Aorta (tissue), 5 donors: ENCODE data around the gene FBXO31. TPM values are rescaled to one million over a fixed set of nuclear protein-coding genes. Genes with fewer than 3 reads are reported as not detected.

Source experiments
- ATAC-seq: fragments of 200-7000 bp; cut with Tn5 transposase; one replicate; pipeline ENCODE4 v1.9.1; 2022; ENCODE audit warnings: moderate library complexity; ENCODE audit not compliant: low FRiP score
- DNase-seq, 2 donors: peaks; one replicate each; pipeline ENCODE4 v3.0.0-alpha.2; 2020
- H3K27ac ChIP-seq, 2 donors: one replicate each; pipeline ENCODE4 v1.5.1; 2013; ENCODE audit warnings: low read length in 2 of 2, mild to moderate bottlenecking in 2 of 2, moderate library complexity in 2 of 2, control low read depth in 1 of 2, inconsistent platforms in 1 of 2, low read depth in 1 of 2
- H3K27me3 ChIP-seq, 2 donors: one replicate each; pipeline ENCODE4 v1.6.1; 2013; ENCODE audit warnings: control low read depth in 1 of 2, low read length in 1 of 2, mild to moderate bottlenecking in 1 of 2, moderate library complexity in 1 of 2; ENCODE audit not compliant: insufficient read depth in 2 of 2, control insufficient read depth in 1 of 2
- H3K36me3 ChIP-seq, 2 donors: one replicate each; pipeline ENCODE4 v1.6.1; 2013; ENCODE audit warnings: control low read depth in 1 of 2, low read length in 1 of 2, mild to moderate bottlenecking in 1 of 2; ENCODE audit not compliant: insufficient read depth in 2 of 2, control insufficient read depth in 1 of 2
- H3K4me1 ChIP-seq, 2 donors: one replicate each; pipeline ENCODE4 v1.6.1; 2013; ENCODE audit warnings: low read length in 2 of 2, control low read depth in 1 of 2, mild to moderate bottlenecking in 1 of 2, moderate library complexity in 1 of 2; ENCODE audit not compliant: insufficient read depth in 2 of 2, control insufficient read depth in 1 of 2
- H3K4me3 ChIP-seq, 2 donors: one replicate each; pipeline ENCODE4 v1.5.1; 2013; ENCODE audit warnings: low read length in 2 of 2, control low read depth in 1 of 2, mild to moderate bottlenecking in 1 of 2
- H3K9me3 ChIP-seq: one replicate; pipeline ENCODE4 v1.6.1; 2013; ENCODE audit warnings: mild to moderate bottlenecking, low read length; ENCODE audit not compliant: control insufficient read depth
- WGBS, 2 donors: extraction: QIAGEN DNeasy Blood & Tissue Kit; methylation state at CpG; one replicate each; pipeline ENCODE4 v1.1.7; 2013; 5-methylcytosine and 5-hydroxymethylcytosine counted together
- intact Hi-C, 2 donors: fragments of 100-400 bp; cut with DNase I; formaldehyde crosslinking; loops; one replicate each; pipeline versions ENCODE4 v1.14.2 to v1.15.0; 2022
- long read RNA-seq, 2 donors: library from polyadenylated mRNA; unstranded; transcript quantifications; one replicate each; pipeline ENCODE4 v2.0.0, GENCODE V29; 2020 to 2021
- polyA plus RNA-seq, 2 donors: library from polyadenylated mRNA; stranded (reverse); fragments of 200-250 nt; gene quantifications; one replicate each; pipeline ENCODE4 v1.2.3, GENCODE V29; 2013
- total RNA-seq, 2 donors: library from RNA; stranded (reverse); fragmentation: NEBNext Ultra II Directional; extraction: Animal tissue kit (Norgen Biotek cat#: 25700); gene quantifications; one replicate each; pipeline ENCODE4 v1.2.1, GENCODE V29; 2021
- donor health status: healthy with polysubstance abuse.
- donor health status: Bipolar disorder and iron deficiency.
- donor health status: DM: no; HTN: no; CAD: no.
- donor health status: DM: no; HTN: no; CAD: no.
- donor health status: DM: yes; HTN: yes; CAD: no.

FBXO31 gene, protein sequence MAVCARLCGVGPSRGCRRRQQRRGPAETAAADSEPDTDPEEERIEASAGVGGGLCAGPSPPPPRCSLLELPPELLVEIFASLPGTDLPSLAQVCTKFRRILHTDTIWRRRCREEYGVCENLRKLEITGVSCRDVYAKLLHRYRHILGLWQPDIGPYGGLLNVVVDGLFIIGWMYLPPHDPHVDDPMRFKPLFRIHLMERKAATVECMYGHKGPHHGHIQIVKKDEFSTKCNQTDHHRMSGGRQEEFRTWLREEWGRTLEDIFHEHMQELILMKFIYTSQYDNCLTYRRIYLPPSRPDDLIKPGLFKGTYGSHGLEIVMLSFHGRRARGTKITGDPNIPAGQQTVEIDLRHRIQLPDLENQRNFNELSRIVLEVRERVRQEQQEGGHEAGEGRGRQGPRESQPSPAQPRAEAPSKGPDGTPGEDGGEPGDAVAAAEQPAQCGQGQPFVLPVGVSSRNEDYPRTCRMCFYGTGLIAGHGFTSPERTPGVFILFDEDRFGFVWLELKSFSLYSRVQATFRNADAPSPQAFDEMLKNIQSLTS
- total RNA-seq (10 to 100 TPM; 53.2 to 57.9 TPM), polyA plus RNA-seq (10 to 100 TPM in 1 of 2 donors, 1 to 10 TPM in 1; 6.0 to 28.9 TPM)
- long read RNA-seq, donor 1, partial matches to known transcripts, result 5 of 39 reads
- long read RNA-seq, donor 1, other reads (novel, unspliced or antisense), result 34 of 39 reads
- long read RNA-seq, donor 2, full-length matches to known transcripts, result 8 of 35 reads
- long read RNA-seq, donor 2, partial matches to known transcripts, result 5 of 35 reads
- long read RNA-seq, donor 2, other reads (novel, unspliced or antisense), result 22 of 35 reads

DNA sequence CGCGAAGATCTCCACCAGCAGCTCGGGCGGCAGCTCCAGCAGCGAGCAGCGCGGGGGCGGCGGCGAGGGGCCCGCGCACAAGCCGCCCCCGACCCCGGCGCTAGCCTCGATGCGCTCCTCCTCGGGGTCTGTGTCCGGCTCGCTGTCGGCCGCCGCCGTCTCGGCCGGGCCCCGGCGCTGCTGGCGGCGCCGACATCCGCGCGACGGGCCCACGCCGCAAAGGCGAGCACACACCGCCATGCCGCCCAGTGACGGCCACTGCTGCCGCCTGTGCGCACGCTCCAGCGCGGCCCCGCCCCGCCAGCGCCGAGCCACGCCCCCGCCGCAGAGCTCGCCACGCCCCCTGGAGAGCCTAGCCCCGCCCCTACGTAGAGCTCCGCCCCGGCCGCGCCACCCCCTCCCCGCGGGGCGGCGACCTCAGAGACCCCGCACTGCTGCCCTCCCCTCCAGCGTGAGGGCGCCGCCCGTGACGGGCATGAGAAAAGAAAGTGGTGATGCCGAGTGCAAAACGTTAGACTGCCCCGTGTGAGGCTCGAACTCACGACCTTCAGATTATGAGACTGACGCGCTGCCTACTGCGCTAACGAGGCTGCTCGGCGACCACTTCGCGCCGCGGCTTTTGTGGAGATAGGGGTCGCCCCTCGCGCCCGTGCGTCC is at the start of gene FBXO31:
FBXO31 (minus strand) TSS at position 272 of the 657 bp plus-strand sequence; CDS start at position 240, 32 bp downstream.
- DNase-seq (peak; percentile 89 to 96), ATAC-seq (peak; percentile 94)
- Histone ChIP-seq H3K9me3 (no peaks in the 10 kb centered on the region), H3K36me3 (no peaks in the 10 kb centered on the region), H3K27ac (peak within 1 kb of the TSS; percentile 51 to 85), H3K4me1 (peaks cover 0 to 6% of the 10 kb centered on the region in 2 donors), H3K4me3 (peak within 1 kb of the TSS; percentile 76 to 91), H3K27me3 (no peaks in the 10 kb centered on the region)
- intact Hi-C loops, result loop anchor here (5.0 to 10.0 kb wide), 4 partner anchors 66 to 826 kb away; partner anchors contain the start of genes C16orf95 (in 2 of the 2), FOXC2 (in 1 of the 2) and MTHFSD (in 1 of the 2)
- WGBS, 2 donors, result 0% methylated on average over 72 to 92 of the region's 92 CpGs

DNA sequence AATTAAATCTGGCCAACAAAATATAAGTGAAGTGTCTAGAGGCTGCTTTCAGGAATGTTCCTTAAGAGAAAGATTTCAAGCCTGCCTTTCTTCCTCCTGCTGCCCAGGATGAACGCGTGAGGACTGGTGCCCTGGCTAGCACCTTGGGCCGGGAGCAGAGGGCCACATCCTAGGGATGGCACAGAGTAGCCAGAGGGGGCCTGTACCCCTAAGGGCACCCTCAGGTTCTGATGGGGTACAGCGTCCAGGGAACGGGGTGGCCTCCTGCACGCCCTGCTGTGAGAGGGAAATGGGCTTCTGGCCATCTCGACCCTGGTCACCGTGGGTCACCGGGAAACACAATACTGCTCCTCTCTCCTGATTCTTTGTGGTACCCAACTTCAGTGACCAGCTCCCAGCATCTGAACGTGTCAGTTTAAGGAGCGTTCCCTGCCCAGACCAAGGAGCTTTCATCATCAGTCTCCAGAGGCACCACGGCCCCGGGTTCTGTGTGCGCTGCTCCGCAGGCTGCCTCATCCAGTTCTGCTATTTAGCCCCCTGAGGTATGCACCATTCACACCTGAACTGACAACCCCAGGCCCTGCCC is 48.8 kb upstream of the FBXO31 start:
- H3K27ac ChIP-seq, result no peak overlapping the region
- intact Hi-C loops, result no loop called here
- no peaks in the 10 kb centered on the region for H3K9me3 ChIP-seq
- no peak overlapping the region for H3K4me3 ChIP-seq
- H3K4me1 ChIP-seq, result no peaks in the 10 kb centered on the region
- H3K36me3 ChIP-seq, result peaks cover 0 to 2% of the 10 kb centered on the region in 2 donors
- WGBS, 2 donors, result 87 to 88% methylated on average over 15 of the region's 15 CpGs
- DNase-seq (no peak), ATAC-seq (no peak)
- no peaks in the 10 kb centered on the region for H3K27me3 ChIP-seq

DNA sequence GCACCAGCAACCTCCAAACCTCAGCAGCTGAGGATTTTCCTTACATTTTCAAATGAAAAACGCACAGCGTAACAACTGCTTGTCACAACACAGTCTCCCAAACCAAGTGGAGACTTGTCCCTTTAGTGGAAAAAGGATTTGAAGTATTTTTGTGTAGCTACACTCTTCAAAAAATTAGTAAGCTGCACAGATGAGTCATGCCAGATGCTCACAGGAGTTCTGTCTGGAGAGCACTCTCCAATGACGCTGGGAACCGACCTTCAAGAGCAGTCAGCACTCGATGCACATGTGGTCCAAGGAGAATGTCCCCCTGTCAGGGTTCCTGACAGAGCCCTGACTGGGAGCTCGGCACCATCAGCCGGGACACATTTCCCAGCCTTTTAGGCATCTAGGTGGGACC is 48.4 kb upstream of the FBXO31 start:
- Histone ChIP-seq H3K9me3 (no peaks in the 10 kb centered on the region), H3K27ac (no peak overlapping the region), H3K4me3 (no peak overlapping the region), H3K4me1 (no peaks in the 10 kb centered on the region), H3K27me3 (no peaks in the 10 kb centered on the region), H3K36me3 (peaks cover 0 to 2% of the 10 kb centered on the region in 2 donors)
- intact Hi-C loops, result no loop called here
- ATAC-seq, result no peak
- WGBS, 2 donors, result 72% methylated on average over 7 of the region's 7 CpGs
- DNase-seq, result no peak

DNA sequence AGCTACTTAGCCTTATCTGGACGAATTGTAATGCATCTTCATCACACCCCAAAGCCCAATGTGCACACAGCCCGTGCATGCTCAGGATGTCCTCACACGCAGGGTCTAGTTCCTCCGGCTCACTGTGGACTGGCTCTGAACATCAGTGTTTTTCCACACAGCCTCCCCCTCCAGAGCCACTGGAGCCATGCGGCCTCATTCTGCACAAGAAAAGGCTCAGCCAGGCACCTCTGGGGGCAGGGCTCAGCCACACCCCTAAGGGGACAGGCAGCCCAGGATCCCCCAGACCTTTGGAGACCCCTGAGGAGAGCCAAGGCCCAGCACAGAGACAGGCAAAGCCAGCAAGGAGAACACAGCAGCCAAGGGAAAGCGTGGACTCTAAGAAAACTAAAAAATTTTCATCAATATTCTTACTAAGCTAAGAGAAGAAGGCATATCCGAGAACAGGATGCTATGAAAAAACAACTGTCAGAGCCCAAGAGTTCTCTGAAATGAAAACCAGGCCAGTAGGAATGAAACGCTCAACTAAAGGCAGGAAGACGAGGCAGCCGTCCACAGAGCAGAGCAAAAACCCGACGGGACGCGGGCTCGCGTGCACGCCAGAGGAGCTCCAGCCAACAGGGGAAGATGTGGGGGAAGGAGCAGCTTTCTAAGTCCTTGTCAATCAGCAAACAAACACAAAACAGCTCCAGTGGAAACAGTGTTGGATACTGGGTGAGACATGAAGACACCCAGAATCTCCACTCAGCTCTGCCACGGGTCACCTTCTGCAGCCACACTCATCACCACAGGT is 43.0 kb upstream of the FBXO31 start:
- WGBS, 2 donors, result 81 to 87% methylated on average over 18 of the region's 18 CpGs
- Histone ChIP-seq H3K4me1 (no peaks in the 10 kb centered on the region), H3K27me3 (no peaks in the 10 kb centered on the region), H3K9me3 (no peaks in the 10 kb centered on the region), H3K4me3 (no peak overlapping the region), H3K36me3 (peaks cover 0 to 3% of the 10 kb centered on the region in 2 donors), H3K27ac (no peak overlapping the region)
- intact Hi-C loops, result no loop called here
- DNase-seq (no peak), ATAC-seq (no peak)

DNA sequence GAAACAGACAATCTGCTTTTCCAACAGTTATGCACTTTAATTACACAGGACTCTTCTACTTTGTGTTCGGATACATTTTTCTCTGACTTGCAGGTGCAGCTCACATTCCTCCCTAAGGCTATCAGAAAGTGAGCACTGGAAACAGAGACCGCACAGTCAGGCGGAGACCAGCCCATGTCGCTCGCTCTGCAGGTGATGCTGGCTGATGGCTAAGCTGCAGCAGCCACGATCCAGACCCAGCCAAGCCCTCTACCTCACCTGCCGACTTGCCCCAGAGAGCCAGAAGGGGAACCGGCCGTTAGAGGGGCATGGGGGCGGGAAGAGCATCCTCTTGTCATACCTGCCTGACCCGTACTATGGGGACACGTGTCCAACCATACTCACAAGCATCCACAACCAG is 42.4 kb upstream of the FBXO31 start:
- Histone ChIP-seq H3K27me3 (no peaks in the 10 kb centered on the region), H3K4me3 (no peak overlapping the region), H3K36me3 (peaks cover 0 to 3% of the 10 kb centered on the region in 2 donors), H3K27ac (no peak overlapping the region), H3K4me1 (no peaks in the 10 kb centered on the region), H3K9me3 (no peaks in the 10 kb centered on the region)
- DNase-seq, result no peak
- WGBS, 2 donors, result 90 to 91% methylated on average over 12 of the region's 12 CpGs
- ATAC-seq, result no peak
- intact Hi-C loops, result no loop called here

DNA sequence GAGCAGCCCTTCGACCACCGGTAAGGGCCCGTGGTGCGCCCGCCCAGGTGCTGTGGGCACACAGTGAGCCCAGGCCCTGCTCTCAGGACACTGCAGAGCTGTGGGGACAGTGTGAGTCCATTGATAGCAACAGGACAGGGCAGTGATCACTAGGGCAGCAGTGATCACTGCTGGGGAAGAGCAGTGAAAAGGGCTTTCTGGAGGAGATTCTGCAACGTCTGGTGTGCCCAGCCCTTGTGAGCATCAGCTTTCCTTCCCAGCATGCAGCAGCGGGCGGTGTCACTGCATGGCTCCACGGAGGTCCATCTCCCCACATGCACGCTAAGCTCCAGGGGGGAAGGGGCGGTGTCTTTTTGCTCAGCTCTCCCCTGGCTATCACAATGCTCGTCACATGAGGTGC is 40.7 kb upstream of the FBXO31 start:
- ATAC-seq (no peak), DNase-seq (no peak)
- Histone ChIP-seq H3K9me3 (no peaks in the 10 kb centered on the region), H3K36me3 (peaks cover 0 to 2% of the 10 kb centered on the region in 2 donors), H3K27ac (no peak overlapping the region), H3K4me1 (no peaks in the 10 kb centered on the region), H3K27me3 (no peaks in the 10 kb centered on the region), H3K4me3 (no peak overlapping the region)
- WGBS, 2 donors, result 78 to 79% methylated on average over 12 of the region's 12 CpGs
- intact Hi-C loops, result no loop called here

DNA sequence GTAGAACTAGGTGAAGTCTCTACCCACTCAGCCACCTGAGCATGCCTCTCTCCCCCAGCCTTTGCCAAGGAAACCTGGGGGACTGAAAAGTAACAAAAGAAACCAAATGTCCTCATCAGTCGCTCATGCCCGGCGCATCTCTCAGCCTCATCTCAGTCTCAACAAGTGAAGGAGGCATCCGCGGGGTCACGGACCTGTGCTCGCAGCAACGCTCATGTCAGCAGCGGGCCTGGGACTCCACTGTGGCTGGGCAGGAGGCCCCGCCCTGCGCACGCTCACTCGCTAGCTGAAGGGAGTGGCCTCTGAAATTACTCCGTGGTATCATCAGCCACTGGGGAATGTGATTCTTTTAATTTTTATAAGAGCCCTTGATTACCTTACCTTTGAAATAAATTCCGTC is 39.9 kb upstream of the FBXO31 start:
- no peak overlapping the region for H3K4me3 ChIP-seq
- intact Hi-C loops, result no loop called here
- WGBS, 2 donors, result 95% methylated on average over 15 of the region's 15 CpGs
- no peak for DNase-seq
- ATAC-seq, result no peak
- H3K4me1 ChIP-seq, result no peaks in the 10 kb centered on the region
- H3K27me3 ChIP-seq, result no peaks in the 10 kb centered on the region
- H3K36me3 ChIP-seq, result peaks cover 0 to 2% of the 10 kb centered on the region in 2 donors
- H3K27ac ChIP-seq, result no peak overlapping the region
- no peaks in the 10 kb centered on the region for H3K9me3 ChIP-seq

DNA sequence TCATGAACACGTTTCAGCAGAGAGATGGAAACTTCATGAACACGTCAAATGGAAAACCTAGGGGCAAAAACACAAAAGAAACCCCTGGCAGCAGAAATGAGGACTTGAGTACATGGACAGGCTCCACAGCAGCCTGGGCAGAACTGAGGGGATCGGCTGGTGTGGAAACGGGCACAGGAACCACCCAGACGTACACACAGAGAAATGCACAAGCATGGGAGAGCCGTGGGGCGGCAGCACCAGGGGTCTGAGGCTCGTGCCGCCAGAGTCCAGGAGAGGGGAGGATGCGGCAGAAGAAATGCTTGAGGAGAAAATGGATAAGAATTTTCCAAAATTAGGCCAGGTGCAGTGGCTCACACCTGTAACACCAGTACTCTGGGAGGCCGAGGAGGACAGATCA is 38.5 kb upstream of the FBXO31 start:
- Histone ChIP-seq H3K9me3 (no peaks in the 10 kb centered on the region), H3K27me3 (no peaks in the 10 kb centered on the region), H3K36me3 (peaks cover 0 to 2% of the 10 kb centered on the region in 2 donors), H3K4me3 (no peak overlapping the region), H3K4me1 (no peaks in the 10 kb centered on the region), H3K27ac (no peak overlapping the region)
- WGBS, 2 donors, result 95% methylated on average over 11 of the region's 11 CpGs
- no peak for DNase-seq
- intact Hi-C loops, result no loop called here
- ATAC-seq, result no peak
